Memory B cell (primary cell): Measurements from ENCODE around the gene GRIN1.
"Not testable (repeated sequence)": the region's sequence is repeated elsewhere in the genome, so short reads cannot be mapped to it uniquely, and the experiment has no call there.

Experiments
- ATAC-seq: fragments of 150-1000 bp; cut with Tn5 transposase; 2 replicates; pipeline ENCODE4 v1.10.0; 2021; ENCODE audit warnings: low read depth, mild to moderate bottlenecking, moderate library complexity
- DNase-seq, 2 donors: peaks; one replicate each; pipeline ENCODE4 v3.0.0; 2022; ENCODE audit warnings: low spot score in 2 of 2
- H3K27ac Mint-ChIP-seq: one replicate; pipeline ENCODE4 v1.8.0; 2022; ENCODE audit warnings: mild to moderate bottlenecking, moderate library complexity, mixed read lengths
- H3K27me3 Mint-ChIP-seq: one replicate; pipeline ENCODE4 v1.8.0; 2022; ENCODE audit warnings: mixed read lengths
- H3K36me3 Mint-ChIP-seq: one replicate; pipeline ENCODE4 v1.8.0; 2022; ENCODE audit warnings: mild to moderate bottlenecking, mixed read lengths
- H3K4me1 Mint-ChIP-seq: one replicate; pipeline ENCODE4 v1.8.0; 2022; ENCODE audit warnings: mixed read lengths
- H3K4me3 Mint-ChIP-seq: one replicate; pipeline ENCODE4 v1.8.0; 2022; ENCODE audit warnings: mild to moderate bottlenecking, moderate library complexity, mixed read lengths
- H3K9me3 Mint-ChIP-seq: one replicate; pipeline ENCODE4 v1.8.0; 2022; ENCODE audit warnings: mixed read lengths

Gene GRIN1

DNA sequence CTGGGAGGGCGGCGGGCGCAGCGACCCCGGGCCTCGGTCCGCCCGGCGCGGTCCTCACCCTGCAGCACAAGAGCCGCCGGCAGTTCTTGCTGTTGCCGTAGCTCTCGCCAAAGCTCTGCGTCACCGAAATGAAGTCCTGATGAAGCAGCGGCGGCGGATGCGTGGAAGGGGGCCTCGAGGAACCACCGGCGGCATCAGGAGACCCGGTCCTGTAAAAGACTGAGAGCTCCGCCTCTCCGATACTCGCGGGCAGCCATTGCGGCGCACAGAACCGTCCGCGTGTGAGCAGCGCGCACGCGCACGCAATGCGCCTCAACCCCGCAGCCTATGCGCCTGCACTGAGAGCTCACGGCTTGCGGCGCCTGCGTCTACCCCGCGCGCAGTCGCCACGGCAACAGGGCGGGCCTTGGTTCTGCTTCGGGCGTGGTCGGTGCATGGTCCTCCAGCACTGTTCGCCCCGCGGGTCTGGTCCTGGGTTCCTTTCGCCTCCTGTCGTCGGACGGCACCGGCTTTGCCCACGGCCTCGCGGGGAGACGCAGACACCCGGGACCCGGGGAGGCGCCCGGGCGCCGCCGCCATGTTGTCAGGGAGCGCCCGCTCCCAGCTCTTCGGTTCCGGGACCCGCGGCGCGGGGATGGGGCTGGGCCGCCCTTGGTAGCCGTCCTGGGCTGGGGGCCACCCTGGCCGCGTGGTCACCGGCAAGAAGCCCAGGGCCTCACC lies 9.3 kb upstream of the GRIN1 start:
- ATAC-seq (peak; percentile 93), DNase-seq (peak; percentile 85 to 88)
- no peaks in the 10 kb centered on the region for H3K27me3 Mint-ChIP-seq
- peaks cover 24% of the 10 kb centered on the region for H3K4me1 Mint-ChIP-seq
- peak overlapping the region; percentile 94 for H3K4me3 Mint-ChIP-seq
- peak overlapping the region; percentile 94 for H3K27ac Mint-ChIP-seq
- no peaks in the 10 kb centered on the region for H3K9me3 Mint-ChIP-seq
- H3K36me3 Mint-ChIP-seq: no peaks in the 10 kb centered on the region

- Mint-ChIP-seq H3K27me3 (no peaks in the 10 kb centered on the region), H3K4me3 (peak overlapping the region; percentile 78), H3K4me1 (peaks cover 24% of the 10 kb centered on the region), H3K9me3 (no peaks in the 10 kb centered on the region), H3K36me3 (no peaks in the 10 kb centered on the region), H3K27ac (peak overlapping the region; percentile 39)
- ATAC-seq (no peak), DNase-seq (no peak)
Observed at GRCh38 chr9:137130176-137130755, 8.7 kb upstream of the GRIN1 start.

GRCh38 chr9:137134191-137134590 lies 4.8 kb upstream of the GRIN1 start:
- ATAC-seq (no peak), DNase-seq (no peak)
- Mint-ChIP-seq H3K4me3 (no peak overlapping the region), H3K9me3 (no peaks in the 10 kb centered on the region), H3K27me3 (peaks cover 16% of the 10 kb centered on the region), H3K36me3 (no peaks in the 10 kb centered on the region), H3K27ac (no peak overlapping the region), H3K4me1 (peaks cover 7% of the 10 kb centered on the region)

GRCh38 chr9:137135154-137135553 lies 3.8 kb upstream of the GRIN1 start:
- not testable (repeated sequence) for ATAC-seq, H3K4me3 Mint-ChIP-seq, H3K36me3 Mint-ChIP-seq, DNase-seq, H3K27ac Mint-ChIP-seq, H3K4me1 Mint-ChIP-seq, H3K9me3 Mint-ChIP-seq
- peaks cover 23% of the 10 kb centered on the region for H3K27me3 Mint-ChIP-seq

- ATAC-seq: peak; percentile 32
- Mint-ChIP-seq H3K4me3 (no peak overlapping the region), H3K36me3 (no peaks in the 10 kb centered on the region), H3K27ac (no peak overlapping the region), H3K9me3 (no peaks in the 10 kb centered on the region), H3K4me1 (peaks cover 7% of the 10 kb centered on the region), H3K27me3 (peaks cover 31% of the 10 kb centered on the region)
- no peak for DNase-seq
Observed at GRCh38 chr9:137136261-137136880, 2.6 kb upstream of the GRIN1 start.

DNA sequence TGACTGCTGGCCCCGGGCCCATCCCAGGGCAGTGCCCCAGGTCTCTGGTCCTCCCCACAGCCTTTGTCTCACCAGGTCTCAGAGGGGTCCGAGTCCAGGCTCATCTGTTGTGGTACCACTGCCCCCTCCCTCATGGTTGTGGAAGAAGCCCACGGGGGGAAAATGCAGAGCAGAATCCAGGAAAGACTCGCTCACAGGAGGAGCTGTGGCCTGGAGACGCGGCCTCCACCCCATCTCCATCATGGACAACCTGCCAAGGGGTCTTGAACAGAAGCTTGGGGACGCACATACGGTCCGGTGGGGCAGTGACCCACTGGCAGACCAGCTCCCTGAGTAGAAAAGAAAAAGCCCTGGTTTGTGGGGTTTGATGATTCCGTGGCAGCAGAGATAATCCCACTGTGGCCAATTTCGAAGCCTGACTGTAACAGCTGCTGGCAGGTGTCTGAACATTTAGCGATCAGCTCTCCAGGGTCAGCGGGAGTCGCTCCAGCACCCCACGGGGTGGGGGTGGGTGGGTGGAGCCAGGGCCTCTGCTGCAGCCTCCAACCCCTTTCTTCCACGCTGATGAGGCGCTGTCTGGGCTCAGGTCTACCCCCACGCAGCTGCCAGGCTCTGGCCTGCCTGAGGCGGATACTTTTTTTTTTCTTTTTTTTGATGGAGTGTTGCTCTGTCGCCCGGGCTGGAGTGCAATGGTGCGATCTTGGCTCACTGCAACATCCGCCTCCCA lies 1.9 kb upstream of the GRIN1 start:
- Mint-ChIP-seq H3K4me3 (no peak overlapping the region), H3K27me3 (peaks cover 35% of the 10 kb centered on the region), H3K36me3 (no peaks in the 10 kb centered on the region), H3K27ac (no peak overlapping the region), H3K9me3 (no peaks in the 10 kb centered on the region), H3K4me1 (peaks cover 7% of the 10 kb centered on the region)
- DNase-seq: no peak
- no peak for ATAC-seq

DNA sequence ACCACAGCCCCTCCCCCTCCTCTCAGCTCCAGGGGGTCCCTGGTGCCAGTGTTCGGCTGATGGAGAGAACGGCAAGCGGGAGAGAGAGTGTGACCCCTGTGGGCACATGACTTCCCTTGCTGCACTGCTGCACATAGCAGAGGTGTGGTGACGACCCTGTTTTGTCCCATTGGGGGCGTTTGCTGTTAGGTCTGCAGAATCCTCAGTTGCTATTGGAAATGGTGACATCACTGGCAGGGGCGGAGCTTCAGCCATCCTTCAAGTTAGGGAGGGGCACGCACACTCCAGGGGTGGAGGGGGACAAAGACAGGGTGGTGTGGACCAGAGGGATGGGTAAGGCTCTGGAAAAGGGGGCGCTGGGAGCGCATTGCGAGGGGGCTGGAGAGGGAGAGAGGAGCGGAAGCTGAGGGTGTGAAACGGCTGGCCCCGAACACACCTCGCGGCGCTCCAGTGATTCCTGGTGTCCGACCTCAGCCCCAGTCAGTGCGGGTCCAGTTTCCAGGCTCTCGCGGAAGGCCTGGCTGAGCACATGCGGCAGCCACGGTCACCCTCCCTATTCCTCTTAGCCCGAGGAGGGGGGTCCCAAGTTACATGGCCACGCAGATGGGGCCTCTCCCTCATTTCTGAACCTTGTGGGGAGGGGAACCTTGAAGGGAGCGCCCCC lies 764 bp upstream of the GRIN1 start:
- H3K27ac Mint-ChIP-seq: no peak overlapping the region
- H3K9me3 Mint-ChIP-seq: no peaks in the 10 kb centered on the region
- no peak overlapping the region for H3K4me3 Mint-ChIP-seq
- peaks cover 10% of the 10 kb centered on the region for H3K4me1 Mint-ChIP-seq
- no peaks in the 10 kb centered on the region for H3K36me3 Mint-ChIP-seq
- no peak for ATAC-seq
- H3K27me3 Mint-ChIP-seq: peaks cover 40% of the 10 kb centered on the region
- DNase-seq: no peak

DNA sequence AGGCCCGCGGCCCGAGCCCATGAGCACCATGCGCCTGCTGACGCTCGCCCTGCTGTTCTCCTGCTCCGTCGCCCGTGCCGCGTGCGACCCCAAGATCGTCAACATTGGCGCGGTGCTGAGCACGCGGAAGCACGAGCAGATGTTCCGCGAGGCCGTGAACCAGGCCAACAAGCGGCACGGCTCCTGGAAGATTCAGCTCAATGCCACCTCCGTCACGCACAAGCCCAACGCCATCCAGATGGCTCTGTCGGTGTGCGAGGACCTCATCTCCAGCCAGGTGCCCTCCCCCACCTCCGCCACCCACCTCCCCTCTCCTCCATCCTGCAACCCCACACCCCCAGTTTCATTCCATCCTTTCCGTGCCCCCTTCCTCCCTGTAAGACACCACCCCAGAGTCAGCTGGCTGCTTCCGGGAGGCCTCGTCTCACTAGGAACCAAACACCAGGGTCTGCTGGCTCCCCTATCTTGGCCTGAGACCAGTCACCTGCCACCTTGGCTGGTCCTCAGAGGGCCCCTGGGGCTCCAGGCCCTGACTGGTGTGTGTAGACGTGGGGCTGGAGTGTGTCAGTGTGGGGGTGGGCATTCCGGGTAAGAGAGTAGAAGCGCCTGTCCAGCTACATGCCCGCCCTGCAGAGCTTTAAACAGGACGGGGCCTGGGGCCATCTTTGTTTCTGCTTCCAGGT lies 655 bp downstream of the GRIN1 start:
- Mint-ChIP-seq H3K9me3 (no peaks in the 10 kb centered on the region), H3K27me3 (peaks cover 45% of the 10 kb centered on the region), H3K27ac (peak overlapping the region; percentile 53), H3K4me3 (peak overlapping the region; percentile 21), H3K36me3 (no peaks in the 10 kb centered on the region), H3K4me1 (peaks cover 10% of the 10 kb centered on the region)
- ATAC-seq (no peak), DNase-seq (no peak)

DNA sequence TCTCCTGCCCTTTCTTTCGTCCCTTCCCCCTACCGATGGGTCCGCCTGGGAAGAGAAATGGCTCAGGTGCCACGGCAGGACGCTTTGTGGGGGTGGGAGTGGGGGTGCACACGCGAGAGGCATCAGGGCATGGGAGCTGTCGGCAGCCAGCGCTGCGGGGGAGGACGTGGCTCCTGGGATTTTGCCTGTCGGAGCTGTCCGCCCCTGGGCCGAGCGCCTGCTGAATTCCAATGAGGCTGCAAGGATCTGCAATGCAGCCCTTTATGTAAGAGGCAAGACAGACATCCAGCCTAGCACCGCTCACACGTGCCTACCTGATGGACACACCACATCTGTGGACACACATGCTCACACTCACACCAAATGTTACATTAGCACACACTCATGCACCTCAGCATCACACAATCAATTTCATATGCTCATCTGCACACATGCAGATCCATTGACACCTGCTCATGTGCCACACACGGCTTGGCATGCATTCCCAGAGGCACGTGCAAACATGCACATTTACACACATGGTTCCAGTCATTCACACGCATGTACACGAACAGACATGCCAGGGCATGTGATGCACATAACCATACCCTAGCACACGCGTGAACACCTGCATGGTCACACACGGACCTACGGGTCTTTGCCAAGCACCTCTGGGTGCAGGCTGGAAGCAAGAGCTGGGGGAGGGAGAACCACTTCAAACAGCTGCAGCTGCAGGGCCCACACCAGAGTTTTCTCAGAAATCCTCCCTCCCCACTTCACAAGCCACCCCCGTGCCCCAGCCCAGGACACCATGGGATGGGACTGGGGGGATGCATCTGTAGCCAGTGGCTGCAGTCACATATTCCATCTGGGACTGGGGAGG lies 1.4 kb downstream of the GRIN1 start:
- Mint-ChIP-seq H3K9me3 (no peaks in the 10 kb centered on the region), H3K4me3 (no peak overlapping the region), H3K27me3 (peaks cover 45% of the 10 kb centered on the region), H3K27ac (no peak overlapping the region), H3K4me1 (peaks cover 10% of the 10 kb centered on the region), H3K36me3 (no peaks in the 10 kb centered on the region)
- no peak for DNase-seq
- no peak for ATAC-seq

- peaks cover 5% of the 10 kb centered on the region for H3K4me1 Mint-ChIP-seq
- no peaks in the 10 kb centered on the region for H3K9me3 Mint-ChIP-seq
- H3K27ac Mint-ChIP-seq: no peak overlapping the region
- ATAC-seq (no peak), DNase-seq (no peak)
- H3K4me3 Mint-ChIP-seq: no peak overlapping the region
- H3K36me3 Mint-ChIP-seq: no peaks in the 10 kb centered on the region
- H3K27me3 Mint-ChIP-seq: peaks cover 44% of the 10 kb centered on the region
Observed at GRCh38 chr9:137141050-137141810, 2.3 kb downstream of the GRIN1 start.

GRCh38 chr9:137141976-137142936 lies 3.3 kb downstream of the GRIN1 start:
- Mint-ChIP-seq H3K27me3 (peaks cover 45% of the 10 kb centered on the region), H3K4me1 (peaks cover 8% of the 10 kb centered on the region), H3K9me3 (no peaks in the 10 kb centered on the region), H3K4me3 (no peak overlapping the region), H3K36me3 (no peaks in the 10 kb centered on the region), H3K27ac (no peak overlapping the region)
- DNase-seq: no peak
- no peak for ATAC-seq
